ENCODE results near the gene SHKBP1. TPM values are rescaled to one million over a fixed set of nuclear protein-coding genes. Genes with fewer than 3 reads are reported as not detected.

Gene SHKBP1
- total and polyA plus RNA-seq, 2 of the 8 experiments (the other 6 are each of a cell fraction or from before 2014, with no cell fraction given): 74.6 to 98.8 TPM

- TF ChIP-seq, protein P1, sequence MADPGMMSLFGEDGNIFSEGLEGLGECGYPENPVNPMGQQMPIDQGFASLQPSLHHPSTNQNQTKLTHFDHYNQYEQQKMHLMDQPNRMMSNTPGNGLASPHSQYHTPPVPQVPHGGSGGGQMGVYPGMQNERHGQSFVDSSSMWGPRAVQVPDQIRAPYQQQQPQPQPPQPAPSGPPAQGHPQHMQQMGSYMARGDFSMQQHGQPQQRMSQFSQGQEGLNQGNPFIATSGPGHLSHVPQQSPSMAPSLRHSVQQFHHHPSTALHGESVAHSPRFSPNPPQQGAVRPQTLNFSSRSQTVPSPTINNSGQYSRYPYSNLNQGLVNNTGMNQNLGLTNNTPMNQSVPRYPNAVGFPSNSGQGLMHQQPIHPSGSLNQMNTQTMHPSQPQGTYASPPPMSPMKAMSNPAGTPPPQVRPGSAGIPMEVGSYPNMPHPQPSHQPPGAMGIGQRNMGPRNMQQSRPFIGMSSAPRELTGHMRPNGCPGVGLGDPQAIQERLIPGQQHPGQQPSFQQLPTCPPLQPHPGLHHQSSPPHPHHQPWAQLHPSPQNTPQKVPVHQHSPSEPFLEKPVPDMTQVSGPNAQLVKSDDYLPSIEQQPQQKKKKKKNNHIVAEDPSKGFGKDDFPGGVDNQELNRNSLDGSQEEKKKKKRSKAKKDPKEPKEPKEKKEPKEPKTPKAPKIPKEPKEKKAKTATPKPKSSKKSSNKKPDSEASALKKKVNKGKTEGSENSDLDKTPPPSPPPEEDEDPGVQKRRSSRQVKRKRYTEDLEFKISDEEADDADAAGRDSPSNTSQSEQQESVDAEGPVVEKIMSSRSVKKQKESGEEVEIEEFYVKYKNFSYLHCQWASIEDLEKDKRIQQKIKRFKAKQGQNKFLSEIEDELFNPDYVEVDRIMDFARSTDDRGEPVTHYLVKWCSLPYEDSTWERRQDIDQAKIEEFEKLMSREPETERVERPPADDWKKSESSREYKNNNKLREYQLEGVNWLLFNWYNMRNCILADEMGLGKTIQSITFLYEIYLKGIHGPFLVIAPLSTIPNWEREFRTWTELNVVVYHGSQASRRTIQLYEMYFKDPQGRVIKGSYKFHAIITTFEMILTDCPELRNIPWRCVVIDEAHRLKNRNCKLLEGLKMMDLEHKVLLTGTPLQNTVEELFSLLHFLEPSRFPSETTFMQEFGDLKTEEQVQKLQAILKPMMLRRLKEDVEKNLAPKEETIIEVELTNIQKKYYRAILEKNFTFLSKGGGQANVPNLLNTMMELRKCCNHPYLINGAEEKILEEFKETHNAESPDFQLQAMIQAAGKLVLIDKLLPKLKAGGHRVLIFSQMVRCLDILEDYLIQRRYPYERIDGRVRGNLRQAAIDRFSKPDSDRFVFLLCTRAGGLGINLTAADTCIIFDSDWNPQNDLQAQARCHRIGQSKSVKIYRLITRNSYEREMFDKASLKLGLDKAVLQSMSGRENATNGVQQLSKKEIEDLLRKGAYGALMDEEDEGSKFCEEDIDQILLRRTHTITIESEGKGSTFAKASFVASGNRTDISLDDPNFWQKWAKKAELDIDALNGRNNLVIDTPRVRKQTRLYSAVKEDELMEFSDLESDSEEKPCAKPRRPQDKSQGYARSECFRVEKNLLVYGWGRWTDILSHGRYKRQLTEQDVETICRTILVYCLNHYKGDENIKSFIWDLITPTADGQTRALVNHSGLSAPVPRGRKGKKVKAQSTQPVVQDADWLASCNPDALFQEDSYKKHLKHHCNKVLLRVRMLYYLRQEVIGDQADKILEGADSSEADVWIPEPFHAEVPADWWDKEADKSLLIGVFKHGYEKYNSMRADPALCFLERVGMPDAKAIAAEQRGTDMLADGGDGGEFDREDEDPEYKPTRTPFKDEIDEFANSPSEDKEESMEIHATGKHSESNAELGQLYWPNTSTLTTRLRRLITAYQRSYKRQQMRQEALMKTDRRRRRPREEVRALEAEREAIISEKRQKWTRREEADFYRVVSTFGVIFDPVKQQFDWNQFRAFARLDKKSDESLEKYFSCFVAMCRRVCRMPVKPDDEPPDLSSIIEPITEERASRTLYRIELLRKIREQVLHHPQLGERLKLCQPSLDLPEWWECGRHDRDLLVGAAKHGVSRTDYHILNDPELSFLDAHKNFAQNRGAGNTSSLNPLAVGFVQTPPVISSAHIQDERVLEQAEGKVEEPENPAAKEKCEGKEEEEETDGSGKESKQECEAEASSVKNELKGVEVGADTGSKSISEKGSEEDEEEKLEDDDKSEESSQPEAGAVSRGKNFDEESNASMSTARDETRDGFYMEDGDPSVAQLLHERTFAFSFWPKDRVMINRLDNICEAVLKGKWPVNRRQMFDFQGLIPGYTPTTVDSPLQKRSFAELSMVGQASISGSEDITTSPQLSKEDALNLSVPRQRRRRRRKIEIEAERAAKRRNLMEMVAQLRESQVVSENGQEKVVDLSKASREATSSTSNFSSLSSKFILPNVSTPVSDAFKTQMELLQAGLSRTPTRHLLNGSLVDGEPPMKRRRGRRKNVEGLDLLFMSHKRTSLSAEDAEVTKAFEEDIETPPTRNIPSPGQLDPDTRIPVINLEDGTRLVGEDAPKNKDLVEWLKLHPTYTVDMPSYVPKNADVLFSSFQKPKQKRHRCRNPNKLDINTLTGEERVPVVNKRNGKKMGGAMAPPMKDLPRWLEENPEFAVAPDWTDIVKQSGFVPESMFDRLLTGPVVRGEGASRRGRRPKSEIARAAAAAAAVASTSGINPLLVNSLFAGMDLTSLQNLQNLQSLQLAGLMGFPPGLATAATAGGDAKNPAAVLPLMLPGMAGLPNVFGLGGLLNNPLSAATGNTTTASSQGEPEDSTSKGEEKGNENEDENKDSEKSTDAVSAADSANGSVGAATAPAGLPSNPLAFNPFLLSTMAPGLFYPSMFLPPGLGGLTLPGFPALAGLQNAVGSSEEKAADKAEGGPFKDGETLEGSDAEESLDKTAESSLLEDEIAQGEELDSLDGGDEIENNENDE (IDR thresholded peaks at IDR 0.05; ENCODE audit: insufficient replicate concordance, low read length): no peak
- no peak for TF ChIP-seq RNF2 (IDR thresholded peaks at IDR 0.05; ENCODE audit: borderline replicate concordance, low read depth, low read length, missing control alignments, poor library complexity, severe bottlenecking)
- TF ChIP-seq EZH2 (IDR thresholded peaks at IDR 0.05; ENCODE audit: low read depth, low read length, severe bottlenecking): no peak
These were observed 3.9 kb downstream of the SHKBP1 start (continued) for GRCh38 chr19:40580619-40581018.
